HG03196 (cell line): ENCODE results near the gene FLACC1.
"Not testable (repeated sequence)": the region's sequence is repeated elsewhere in the genome, so short reads cannot be mapped to it uniquely, and the experiment has no call there.

Source experiments
- ATAC-seq: cut with Tn5 transposase; IDR thresholded peaks from one replicate; pipeline ENCODE4 v1.9.1; 2021; ENCODE audit not compliant: unreplicated experiment

The FLACC1 gene

GRCh38 chr2:201256082-201256481 is 101.1 kb downstream of the FLACC1 start:
- no peak for ATAC-seq

- ATAC-seq = no peak
Observed at GRCh38 chr2:201255408-201256033, 101.6 kb downstream of the FLACC1 start.

- no peak for ATAC-seq
Observed at GRCh38 chr2:201254081-201254730, 102.9 kb downstream of the FLACC1 start.

- no peak for ATAC-seq
Observed at GRCh38 chr2:201250741-201251140, 106.4 kb downstream of the FLACC1 start.

- ATAC-seq = no peak
Observed at GRCh38 chr2:201249889-201250288, 107.3 kb downstream of the FLACC1 start.

- ATAC-seq = no peak
Observed at GRCh38 chr2:201248288-201248844, 108.8 kb downstream of the FLACC1 start.

GRCh38 chr2:201246280-201246679 is 110.9 kb downstream of the FLACC1 start:
- no peak for ATAC-seq

GRCh38 chr2:201244829-201245228 is 112.3 kb downstream of the FLACC1 start:
- no peak for ATAC-seq

GRCh38 chr2:201242571-201243277 is 114.4 kb downstream of the FLACC1 start:
- ATAC-seq = no peak

- ATAC-seq = not testable (repeated sequence)
Observed at GRCh38 chr2:201239167-201239935, 117.8 kb downstream of the FLACC1 start.
